SU-DHL-6 (cell line): ENCODE data around the gene LRRN4CL.

Experiments used
- H2AFZ ChIP-seq: fragments of 200-600 bp; sonication (generic); 2 replicates; pipeline ENCODE4 v1.6.1; 2014; ENCODE audit warnings: low read depth, mild to moderate bottlenecking, moderate library complexity, mixed read lengths, antibody characterized with exemption, low read length; ENCODE audit not compliant: severe bottlenecking
- H3F3A ChIP-seq: fragments of 200-600 bp; shearing (Covaris generic); 2 replicates; pipeline ENCODE4 v1.6.0; 2016; ENCODE audit warnings: antibody characterized with exemption, mild to moderate bottlenecking; ENCODE audit not compliant: insufficient read depth
- H3K27ac ChIP-seq: fragments of 200-600 bp; sonication (generic); 2 replicates; pipeline ENCODE4 v1.5.1; 2016; ENCODE audit warnings: low read depth, mild to moderate bottlenecking, low read length, moderate library complexity, mixed read lengths
- H3K27me3 ChIP-seq: fragments of 200-600 bp; sonication (generic), shearing (Covaris generic); 2 replicates; pipeline ENCODE4 v1.6.0; 2014; ENCODE audit warnings: mild to moderate bottlenecking, low read length
- H3K36me3 ChIP-seq: fragments of 200-600 bp; sonication (generic); 2 replicates; pipeline ENCODE4 v1.6.1; 2014; ENCODE audit warnings: mild to moderate bottlenecking, low read length, mixed read lengths
- H3K4me2 ChIP-seq: fragments of 300-600, 200-600 bp; shearing (Covaris generic), sonication (generic); 2 replicates; pipeline ENCODE4 v1.6.0; 2014; ENCODE audit warnings: low read length, low read depth, mild to moderate bottlenecking; ENCODE audit not compliant: poor library complexity, severe bottlenecking
- H3K4me3 ChIP-seq: fragments of 200-600 bp; sonication (generic); 2 replicates; pipeline ENCODE4 v1.5.1; 2014; ENCODE audit warnings: antibody characterized with exemption, low read length, mild to moderate bottlenecking, mixed read lengths; ENCODE audit not compliant: insufficient read depth, poor library complexity, severe bottlenecking
- H3K79me2 ChIP-seq: fragments of 200-600 bp; sonication (generic); 2 replicates; pipeline ENCODE4 v1.6.1; 2014; ENCODE audit warnings: mild to moderate bottlenecking, low read length, moderate library complexity; ENCODE audit not compliant: insufficient read depth
- H3K9ac ChIP-seq: fragments of 200-600 bp; sonication (generic); 2 replicates; pipeline ENCODE4 v1.7.0; 2014; ENCODE audit warnings: mild to moderate bottlenecking, low read length
- H3K9me2 ChIP-seq: fragments of 200-600 bp; sonication (generic); replicated peaks from 2 replicates; pipeline ENCODE4 v1.6.1; 2014; ENCODE audit warnings: low read length; ENCODE audit not compliant: insufficient read depth
- H3K9me3 ChIP-seq: fragments of 200-600 bp; sonication (generic); 2 replicates; pipeline ENCODE4 v1.6.1; 2014; ENCODE audit warnings: low read length, mixed read lengths; ENCODE audit not compliant: insufficient read depth
- H4K20me1 ChIP-seq: fragments of 200-600 bp; sonication (generic); 2 replicates; pipeline ENCODE4 v1.6.1; 2014; ENCODE audit warnings: low read depth, mild to moderate bottlenecking, antibody characterized with exemption, low read length, moderate library complexity, mixed read lengths
- CTCF ChIP-seq: fragments of 200-600 bp; sonication (generic); IDR thresholded peaks from one replicate; pipeline ENCODE4 v1.5.1; 2017; ENCODE audit warnings: antibody characterized with exemption, mild to moderate bottlenecking, low read length, moderate library complexity; ENCODE audit not compliant: insufficient read depth, poor library complexity, severe bottlenecking
- EZH2phosphoT487 ChIP-seq: fragments of 200-600 bp; sonication (generic), shearing (Covaris generic); conservative IDR thresholded peaks from 2 replicates; pipeline ENCODE4 v1.6.1; 2018; ENCODE audit warnings: mild to moderate bottlenecking, antibody characterized with exemption, low read length, moderate library complexity, mixed read lengths

Gene LRRN4CL

GRCh38 chr11:62724171-62724570 lies 34.8 kb upstream of the LRRN4CL start:
- H3F3A ChIP-seq = peaks cover 16% of the 10 kb centered on the region
- H2AFZ ChIP-seq = no peak overlapping the region
- H3K9me3 ChIP-seq = no peaks in the 10 kb centered on the region
- peaks cover 22% of the 10 kb centered on the region for H4K20me1 ChIP-seq
- no peak overlapping the region for H3K27ac ChIP-seq
- TF ChIP-seq CTCF = no peak
- TF ChIP-seq EZH2phosphoT487 = no peak
- no peaks in the 10 kb centered on the region for H3K27me3 ChIP-seq
- H3K4me2 ChIP-seq = peak overlapping the region; percentile 79
- no peaks in the 10 kb centered on the region for H3K9me2 ChIP-seq
- H3K36me3 ChIP-seq = peaks cover 49% of the 10 kb centered on the region
- peaks cover 64% of the 10 kb centered on the region for H3K79me2 ChIP-seq
- H3K4me3 ChIP-seq = peak overlapping the region; percentile 77
- peak overlapping the region; percentile 82 for H3K9ac ChIP-seq

DNA sequence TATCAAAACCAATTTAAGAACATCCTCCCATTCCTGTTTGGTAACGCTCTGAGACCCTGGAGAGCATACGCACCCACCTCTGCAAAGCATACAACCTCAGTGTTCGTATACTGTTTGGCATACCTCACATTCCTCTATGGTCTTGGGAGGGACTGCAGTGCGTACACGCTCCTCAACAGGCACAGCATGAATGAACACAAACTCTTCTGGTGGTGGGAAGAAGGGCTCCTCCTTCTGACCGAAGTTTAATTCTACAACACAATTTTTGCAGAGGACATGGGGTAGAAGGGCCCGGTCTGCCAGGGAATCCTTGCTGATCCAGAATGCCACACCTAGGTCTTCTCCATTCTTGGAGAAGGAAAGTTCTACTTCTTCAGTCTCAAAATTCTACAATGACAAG lies 32.7 kb upstream of the LRRN4CL start:
- Histone ChIP-seq H3K36me3 (peaks cover 57% of the 10 kb centered on the region), H3K79me2 (peaks cover 61% of the 10 kb centered on the region), H3K9me3 (no peaks in the 10 kb centered on the region), H3K4me2 (no peak overlapping the region), H2AFZ (no peak overlapping the region), H3K27ac (no peak overlapping the region), H3K4me3 (no peak overlapping the region), H3K9ac (no peak overlapping the region), H4K20me1 (peaks cover 22% of the 10 kb centered on the region), H3K27me3 (no peaks in the 10 kb centered on the region), H3F3A (no peaks in the 10 kb centered on the region), H3K9me2 (no peaks in the 10 kb centered on the region)
- TF ChIP-seq EZH2phosphoT487 (no peak), CTCF (no peak)

GRCh38 chr11:62719302-62719978 lies 30.1 kb upstream of the LRRN4CL start:
- Histone ChIP-seq H3K79me2 (peaks cover 41% of the 10 kb centered on the region), H3K9ac (no peak overlapping the region), H2AFZ (no peak overlapping the region), H3K9me2 (no peaks in the 10 kb centered on the region), H3K27me3 (no peaks in the 10 kb centered on the region), H3K4me2 (no peak overlapping the region), H3K4me3 (no peak overlapping the region), H3K27ac (no peak overlapping the region), H3K36me3 (peaks cover 68% of the 10 kb centered on the region), H3K9me3 (no peaks in the 10 kb centered on the region), H3F3A (no peaks in the 10 kb centered on the region), H4K20me1 (peaks cover 5% of the 10 kb centered on the region)
- no peak for TF ChIP-seq CTCF
- TF ChIP-seq EZH2phosphoT487 = no peak
